Activated CD4-positive, CD25-positive, alpha-beta regulatory T cell treated with anti-CD3 and anti-CD28 coated beads, Interleukin-2, amount 50 U/mL, for 72 hours (primary cell): Measurements from ENCODE around the gene ARHGAP30.
"Not testable (repeated sequence)": the region's sequence is repeated elsewhere in the genome, so short reads cannot be mapped to it uniquely, and the experiment has no call there.

Experiments
- DNase-seq: peaks from one replicate; pipeline ENCODE4 v3.0.0; 2021

Gene ARHGAP30

GRCh38 chr1:161069731-161070270 is at the start of gene ARHGAP30:
ARHGAP30 (minus strand) TSS chr1:161069891; CDS start chr1:161069624, 267 bp downstream.
- DNase-seq = peak; percentile 74

- peak; percentile 87 for DNase-seq
Observed at GRCh38 chr1:161117759-161118581, 48.3 kb upstream of the ARHGAP30 start, which contains the start of the genes NIT1 and PFDN2. NIT1 (plus strand) TSS chr1:161118105; CDS start chr1:161118177, 72 bp downstream. PFDN2 (minus strand) TSS chr1:161118037; CDS start chr1:161118026, 11 bp downstream.

- DNase-seq = not testable (repeated sequence)
Observed at GRCh38 chr1:161115961-161116360, 46.3 kb upstream of the ARHGAP30 start.

GRCh38 chr1:161115132-161115711 is 45.5 kb upstream of the ARHGAP30 start:
- DNase-seq = no peak

GRCh38 chr1:161114556-161114955 is 44.9 kb upstream of the ARHGAP30 start:
- DNase-seq = no peak

GRCh38 chr1:161113915-161114314 is 44.2 kb upstream of the ARHGAP30 start:
- no peak for DNase-seq

- no peak for DNase-seq
Observed at GRCh38 chr1:161111527-161111926, 41.8 kb upstream of the ARHGAP30 start.

GRCh38 chr1:161111117-161111516 is 41.4 kb upstream of the ARHGAP30 start:
- DNase-seq = no peak

GRCh38 chr1:161106431-161106830 is 36.7 kb upstream of the ARHGAP30 start:
- no peak for DNase-seq

GRCh38 chr1:161100556-161100955 is 30.9 kb upstream of the ARHGAP30 start:
- no peak for DNase-seq

- no peak for DNase-seq
Observed at GRCh38 chr1:161099090-161099802, 29.6 kb upstream of the ARHGAP30 start.

- peak; percentile 54 for DNase-seq
Observed at GRCh38 chr1:161098210-161099068, 28.7 kb upstream of the ARHGAP30 start, which contains the start of gene KLHDC9. KLHDC9 (plus strand) TSS chr1:161098361; CDS start chr1:161098536, 175 bp downstream.

GRCh38 chr1:161096530-161096929 is 26.8 kb upstream of the ARHGAP30 start:
- DNase-seq = no peak

- DNase-seq = no peak
Observed at GRCh38 chr1:161096015-161096414, 26.3 kb upstream of the ARHGAP30 start.

- DNase-seq = no peak
Observed at GRCh38 chr1:161095230-161095629, 25.5 kb upstream of the ARHGAP30 start.

- DNase-seq = no peak
Observed at GRCh38 chr1:161094481-161094880, 24.8 kb upstream of the ARHGAP30 start.

- no peak for DNase-seq
Observed at GRCh38 chr1:161092621-161093028, 22.9 kb upstream of the ARHGAP30 start.

- DNase-seq = no peak
Observed at GRCh38 chr1:161091796-161092507, 22.3 kb upstream of the ARHGAP30 start.

GRCh38 chr1:161091093-161091492 is 21.4 kb upstream of the ARHGAP30 start:
- no peak for DNase-seq

- DNase-seq = no peak
Observed at GRCh38 chr1:161090617-161091016, 20.9 kb upstream of the ARHGAP30 start.

- DNase-seq = no peak
Observed at GRCh38 chr1:161089938-161090337, 20.2 kb upstream of the ARHGAP30 start.
